GM21576 (cell line): ENCODE measurements around the gene GANAB.

Experiments used
- ATAC-seq: cut with Tn5 transposase; IDR thresholded peaks from one replicate; pipeline ENCODE4 v1.9.1; 2021; ENCODE audit warnings: mild to moderate bottlenecking, moderate library complexity; ENCODE audit not compliant: unreplicated experiment

Gene GANAB

GRCh38 chr11:62577046-62577714 is 69.2 kb downstream of the GANAB start:
- no peak for ATAC-seq

DNA sequence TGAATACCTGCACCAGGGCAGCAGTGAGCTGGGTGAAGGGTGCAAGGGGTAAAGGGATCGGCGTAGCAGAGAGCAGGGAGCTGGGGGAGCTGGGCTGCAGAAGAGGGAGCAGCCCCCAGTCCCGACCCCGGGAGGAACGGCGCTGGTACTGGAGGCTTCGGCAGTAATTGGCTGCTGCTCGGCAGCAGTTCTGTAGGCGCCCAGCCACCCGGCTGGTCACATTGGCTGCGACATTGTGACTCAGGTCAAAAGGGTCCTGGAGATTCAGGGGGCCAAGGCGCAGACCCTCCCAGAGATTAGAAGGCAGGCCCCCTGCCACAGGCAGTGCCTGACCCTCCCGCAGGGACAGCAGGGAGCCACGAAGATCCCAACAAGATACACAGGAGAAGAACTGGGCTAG is 70.6 kb downstream of the GANAB start:
- no peak for ATAC-seq

GRCh38 chr11:62575156-62575555 is 71.3 kb downstream of the GANAB start:
- no peak for ATAC-seq
